Measurements from ENCODE around the gene SMG1. TPM values are rescaled to one million over a fixed set of nuclear protein-coding genes. Genes with fewer than 3 reads are reported as not detected.
A peak's percentile ranks its signal among the peaks of the same experiment; 100 is the strongest.
"Not testable (repeated sequence)": the region's sequence is repeated elsewhere in the genome, so short reads cannot be mapped to it uniquely, and the experiment has no call there.

The SMG1 gene
- polyA plus RNA-seq, 1 experiment = 38.7 TPM

DNA sequence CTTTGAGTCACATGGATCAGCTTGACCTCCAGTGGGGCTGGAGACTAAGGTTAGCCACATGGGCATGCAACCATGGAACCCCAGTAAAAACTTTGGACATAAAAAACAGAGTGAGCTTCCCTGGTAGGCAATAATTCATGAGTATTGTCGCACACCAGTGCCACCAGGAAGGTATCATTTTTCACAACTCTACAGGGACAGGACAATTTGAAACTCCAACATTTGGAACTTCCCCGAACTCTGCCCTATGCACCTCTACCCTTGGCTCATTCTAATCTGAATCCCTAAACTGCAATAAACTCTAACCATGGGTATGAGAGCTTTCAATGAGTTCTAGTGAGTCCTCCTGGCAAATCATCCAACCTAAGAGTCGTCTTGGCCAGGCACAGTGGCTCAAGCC, 24.2 kb downstream of the SMG1 start:
- H3K27me3 ChIP-seq (ENCODE audit: control insufficient read depth, insufficient read depth, low read length); POLR2A ChIA-PET; H3K27ac ChIP-seq (ENCODE audit: low read depth, low read length); DNase-seq (ENCODE audit: low read depth, low spot score); H3K4me3 ChIP-seq (ENCODE audit: low read depth, low read length); CTCF ChIA-PET; H3K9me3 ChIP-seq (ENCODE audit: control insufficient read depth, insufficient read depth, low read length): not testable (repeated sequence)

DNA sequence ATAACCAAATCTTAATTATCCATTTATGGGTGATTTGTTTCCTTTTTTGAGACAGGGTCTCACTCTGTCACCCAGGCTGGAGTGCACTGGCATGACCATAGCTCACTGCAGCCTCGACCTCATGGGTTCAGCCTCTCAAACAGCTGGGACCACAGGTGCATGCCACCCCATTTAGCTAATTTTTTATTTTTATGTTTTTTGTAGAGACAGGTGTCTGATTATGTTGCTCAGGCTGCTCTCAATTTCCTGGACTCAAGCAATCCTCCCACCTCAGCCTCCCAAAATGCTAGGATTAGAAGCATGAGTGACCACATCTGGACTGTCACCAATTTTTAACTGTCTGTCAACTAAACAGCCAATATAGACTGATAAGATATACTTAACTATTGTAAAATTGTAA, 25.0 kb downstream of the SMG1 start:
- POLR2A ChIA-PET; DNase-seq (ENCODE audit: low read depth, low spot score); H3K27me3 ChIP-seq (ENCODE audit: control insufficient read depth, insufficient read depth, low read length); H3K4me3 ChIP-seq (ENCODE audit: low read depth, low read length); H3K9me3 ChIP-seq (ENCODE audit: control insufficient read depth, insufficient read depth, low read length); CTCF ChIA-PET; H3K27ac ChIP-seq (ENCODE audit: low read depth, low read length): not testable (repeated sequence)

DNA sequence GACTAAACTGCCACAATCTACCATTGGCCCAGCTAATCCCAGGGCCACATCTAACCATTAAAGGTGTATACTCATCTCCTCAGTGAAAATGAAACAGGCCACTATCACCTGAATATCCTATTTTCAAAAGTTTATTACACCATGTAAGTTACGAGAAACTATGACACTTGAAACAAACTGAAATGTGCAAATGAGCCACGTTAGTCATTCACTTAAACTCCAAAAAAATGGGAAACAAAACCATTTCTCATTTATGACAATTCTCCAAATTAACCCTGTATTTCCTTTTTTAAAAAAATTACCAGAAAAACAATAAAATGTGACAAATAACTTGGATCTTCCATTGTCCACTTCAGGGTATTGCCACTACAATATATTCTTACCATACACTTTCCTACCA, 41.8 kb downstream of the SMG1 start:
- DNase-seq (ENCODE audit: low read depth, low spot score); H3K27me3 ChIP-seq (ENCODE audit: control insufficient read depth, insufficient read depth, low read length); H3K27ac ChIP-seq (ENCODE audit: low read depth, low read length); CTCF ChIA-PET; H3K9me3 ChIP-seq (ENCODE audit: control insufficient read depth, insufficient read depth, low read length); H3K4me3 ChIP-seq (ENCODE audit: low read depth, low read length); POLR2A ChIA-PET: not testable (repeated sequence)

DNA sequence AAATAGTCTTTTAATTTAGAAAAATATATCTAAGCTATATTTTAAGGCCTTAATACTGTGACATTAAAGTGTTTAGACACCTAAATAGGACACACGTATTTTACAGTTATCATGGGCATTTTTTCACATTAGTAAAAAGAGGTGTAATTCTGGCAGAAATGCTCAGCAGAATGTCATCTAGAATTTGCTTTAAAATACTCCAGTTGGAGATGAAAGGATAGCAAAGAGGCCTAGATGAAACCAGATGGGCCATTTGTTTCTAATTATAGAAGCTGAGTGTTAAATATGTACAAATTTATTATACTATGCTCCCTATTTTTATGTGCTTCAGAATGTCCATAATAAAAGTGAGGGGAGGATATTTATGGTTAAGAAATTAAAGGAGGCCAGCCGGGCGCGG, 48.5 kb downstream of the SMG1 start:
- CTCF ChIA-PET = interaction anchor here (3.2 kb wide), 1 partner anchor 76 kb away, joined by 9 read pairs; the partner anchor contains the start of gene ARL6IP1
- H3K9me3 ChIP-seq (ENCODE audit: control insufficient read depth, insufficient read depth, low read length); H3K27me3 ChIP-seq (ENCODE audit: control insufficient read depth, insufficient read depth, low read length); POLR2A ChIA-PET; H3K4me3 ChIP-seq (ENCODE audit: low read depth, low read length); DNase-seq (ENCODE audit: low read depth, low spot score); H3K27ac ChIP-seq (ENCODE audit: low read depth, low read length): not testable (repeated sequence)

DNA sequence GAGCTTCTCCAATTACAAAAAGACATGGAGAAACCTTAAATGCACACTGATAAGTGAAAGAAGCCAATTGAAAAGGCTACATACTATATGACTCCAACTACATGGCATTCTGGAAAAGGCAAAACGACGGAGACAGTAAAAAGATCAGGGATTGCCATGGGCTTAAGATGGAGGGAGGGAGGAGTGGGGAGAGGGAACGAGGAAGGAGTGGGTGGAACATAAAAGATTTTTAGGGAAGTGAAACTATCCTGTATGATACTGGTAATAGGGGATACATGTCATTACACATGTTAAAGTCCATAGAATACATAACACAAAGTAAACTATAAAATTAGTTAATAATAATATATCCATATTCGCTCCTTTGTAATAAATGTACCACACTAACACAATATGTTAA, 48.9 kb downstream of the SMG1 start:
- CTCF ChIA-PET; H3K27me3 ChIP-seq (ENCODE audit: control insufficient read depth, insufficient read depth, low read length): not testable (repeated sequence)

DNA sequence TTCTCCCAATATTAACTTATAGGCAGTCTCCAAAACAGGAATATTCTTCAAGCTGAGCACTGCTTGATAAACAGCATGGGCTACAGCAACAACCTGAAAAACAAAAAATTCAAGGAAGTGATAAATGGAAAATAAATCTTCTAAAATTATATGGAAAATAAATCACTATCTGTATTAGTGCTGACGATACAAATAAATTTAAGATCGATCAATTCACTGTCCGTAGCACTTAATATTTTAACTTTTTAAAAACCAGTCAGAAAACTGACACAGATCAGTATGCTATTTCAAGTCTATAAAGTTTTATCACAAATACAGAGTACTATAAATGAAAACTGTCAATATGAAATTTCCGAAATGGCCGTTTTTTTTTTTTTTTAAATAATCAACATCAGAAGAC, 49.9 kb downstream of the SMG1 start:
- DNase-seq (ENCODE audit: low read depth, low spot score); H3K9me3 ChIP-seq (ENCODE audit: control insufficient read depth, insufficient read depth, low read length); H3K27me3 ChIP-seq (ENCODE audit: control insufficient read depth, insufficient read depth, low read length); POLR2A ChIA-PET; H3K27ac ChIP-seq (ENCODE audit: low read depth, low read length); CTCF ChIA-PET; H3K4me3 ChIP-seq (ENCODE audit: low read depth, low read length): not testable (repeated sequence)

More for the DNA sequence above, 48.9 kb downstream of the SMG1 start:
- H3K9me3 ChIP-seq (ENCODE audit: control insufficient read depth, insufficient read depth, low read length); DNase-seq (ENCODE audit: low read depth, low spot score); H3K27ac ChIP-seq (ENCODE audit: low read depth, low read length); POLR2A ChIA-PET; H3K4me3 ChIP-seq (ENCODE audit: low read depth, low read length): not testable (repeated sequence)

DNA sequence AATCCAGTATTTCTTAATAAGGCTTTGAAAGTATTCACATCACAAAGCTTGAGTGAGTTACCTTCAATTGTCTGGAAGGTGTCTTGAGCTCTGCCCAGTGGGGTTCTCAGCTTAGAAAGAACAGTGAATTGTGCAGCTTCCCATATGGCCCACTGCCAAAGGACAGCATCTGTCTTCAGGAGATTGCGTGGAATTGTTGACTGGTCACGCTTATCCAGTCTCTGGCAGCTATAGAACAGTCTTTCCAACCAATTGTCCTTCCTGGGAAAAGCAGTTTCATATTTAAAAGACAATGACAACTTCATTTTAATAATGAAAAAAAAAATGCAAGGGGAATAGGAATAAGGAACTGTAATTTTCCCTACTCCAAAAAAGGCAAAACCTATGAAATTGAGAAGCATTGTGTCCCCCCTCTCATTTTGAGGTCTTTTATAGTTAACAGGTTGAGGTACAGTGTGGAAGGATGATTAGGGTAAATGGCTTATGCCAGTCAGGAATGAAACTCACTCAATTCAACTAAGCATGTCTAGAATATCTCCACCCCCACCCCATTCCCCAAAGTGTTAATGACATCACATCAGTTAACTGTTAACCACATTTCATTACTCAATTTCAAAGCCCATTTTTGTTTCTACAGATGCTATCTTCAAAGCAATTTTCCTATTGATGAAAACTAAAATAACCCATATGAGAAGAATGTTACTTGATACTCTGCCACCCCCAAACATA, 57.0 kb downstream of the SMG1 start:
- H3K27ac ChIP-seq (ENCODE audit: low read depth, low read length); H3K4me3 ChIP-seq (ENCODE audit: low read depth, low read length); H3K27me3 ChIP-seq (ENCODE audit: control insufficient read depth, insufficient read depth, low read length); H3K9me3 ChIP-seq (ENCODE audit: control insufficient read depth, insufficient read depth, low read length); POLR2A ChIA-PET; DNase-seq (ENCODE audit: low read depth, low spot score): not testable (repeated sequence)
- CTCF ChIA-PET = interaction anchor here (0.6 kb wide), 1 partner anchor 68 kb away, joined by 3 read pairs; the partner anchor contains the start of gene ARL6IP1

DNA sequence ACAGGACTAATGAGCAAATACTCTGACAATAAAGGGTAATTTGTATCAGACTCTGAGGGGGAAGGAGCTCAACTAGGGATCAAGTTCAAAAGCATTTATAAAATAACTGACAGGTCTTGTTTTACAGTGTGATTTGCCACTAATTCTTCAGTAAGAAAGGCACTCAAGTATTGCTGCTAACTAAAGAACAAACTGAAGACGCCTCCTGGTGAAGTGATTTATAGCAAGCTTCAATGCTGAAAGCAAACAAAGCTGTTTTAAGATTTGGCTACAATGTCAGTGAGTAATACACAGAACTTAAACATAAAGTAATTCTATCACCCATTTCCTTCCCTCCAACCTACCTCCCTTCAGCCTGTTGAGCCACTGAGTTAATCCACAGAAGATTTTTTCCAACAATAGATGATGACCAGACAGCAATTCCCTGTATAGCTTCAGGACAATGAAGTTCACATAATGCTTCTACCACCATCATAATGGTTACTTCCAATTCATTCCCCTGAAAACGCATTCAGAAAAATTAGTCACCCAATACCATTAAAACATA, 59.9 kb downstream of the SMG1 start:
- CTCF ChIA-PET = interaction anchor here (0.7 to 1.6 kb wide), 2 partner anchors 65 to 103 kb away, joined by 4 to 5 read pairs; partner anchors contain the start of gene ARL6IP1
- H3K9me3 ChIP-seq (ENCODE audit: control insufficient read depth, insufficient read depth, low read length); POLR2A ChIA-PET; H3K27me3 ChIP-seq (ENCODE audit: control insufficient read depth, insufficient read depth, low read length); H3K4me3 ChIP-seq (ENCODE audit: low read depth, low read length); H3K27ac ChIP-seq (ENCODE audit: low read depth, low read length): not testable (repeated sequence)
- DNase-seq (ENCODE audit: low read depth, low spot score) = peak; percentile 8

DNA sequence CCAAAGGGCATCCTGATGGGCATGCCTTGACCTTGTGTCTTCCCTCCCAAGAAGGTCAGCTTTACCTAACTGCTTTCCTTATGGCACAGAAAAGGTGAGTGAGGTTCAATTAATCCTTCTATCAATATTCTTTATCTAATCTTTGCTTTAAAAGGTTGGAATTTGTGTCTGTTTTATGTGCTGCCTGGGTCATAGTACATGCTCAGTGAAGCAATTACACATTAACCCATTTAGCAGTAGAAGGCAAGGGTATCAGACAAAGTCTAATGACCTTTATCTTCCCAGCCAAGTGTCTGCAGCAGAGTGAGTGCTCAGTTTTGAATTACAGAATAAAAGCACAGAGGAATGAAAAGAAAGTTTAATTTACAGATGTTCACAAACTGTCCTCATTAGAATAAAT, 63.3 kb downstream of the SMG1 start:
- H3K9me3 ChIP-seq (ENCODE audit: control insufficient read depth, insufficient read depth, low read length); CTCF ChIA-PET; DNase-seq (ENCODE audit: low read depth, low spot score); POLR2A ChIA-PET; H3K27me3 ChIP-seq (ENCODE audit: control insufficient read depth, insufficient read depth, low read length); H3K27ac ChIP-seq (ENCODE audit: low read depth, low read length); H3K4me3 ChIP-seq (ENCODE audit: low read depth, low read length): not testable (repeated sequence)
